ENCODE measurements around the gene GRPEL1. TPM values are rescaled to one million over a fixed set of nuclear protein-coding genes. Genes with fewer than 3 reads are reported as not detected.

GRPEL1 gene
- total RNA-seq, 2 experiments from 2014 or later, result 34.8 to 35.4 TPM

- Mint-ChIP-seq H3K27ac (no peak overlapping the region), H3K4me1 (peaks cover 46% of the 10 kb centered on the region), H3K27me3 (no peaks in the 10 kb centered on the region), H3K9me3 (no peaks in the 10 kb centered on the region), H3K4me3 (no peak overlapping the region), H3K36me3 (ENCODE audit: low read depth) (peaks cover 8% of the 10 kb centered on the region)
- DNase-seq, result no peak
- POLR2A ChIA-PET, result no interaction called here
- CTCF ChIA-PET, result interaction anchor here (3.8 kb wide), 1 partner anchor 18 kb away, joined by 15 read pairs; the partner anchor contains the start of gene GRPEL1
These were observed 19.2 kb downstream of the GRPEL1 start for GRCh38 chr4:7048642-7049041.

- Mint-ChIP-seq H3K9me3 (no peaks in the 10 kb centered on the region), H3K4me1 (peaks cover 41% of the 10 kb centered on the region), H3K4me3 (no peak overlapping the region), H3K27me3 (peaks cover under 1% of the 10 kb centered on the region), H3K27ac (peak overlapping the region; percentile 57), H3K36me3 (ENCODE audit: low read depth) (peaks cover 8% of the 10 kb centered on the region)
- no peak for DNase-seq
- ChIA-PET CTCF (interaction anchor here (1.0 to 9.0 kb wide), 4 partner anchors 9 to 19 kb away, joined by 3 to 128 read pairs (median 6); partner anchors contain the start of gene GRPEL1), POLR2A (no interaction called here)
These were observed 20.9 kb downstream of the GRPEL1 start for GRCh38 chr4:7046971-7047370.

- H3K4me1 Mint-ChIP-seq, result peaks cover 46% of the 10 kb centered on the region
- ChIA-PET POLR2A (no interaction called here), CTCF (interaction anchor here (1.0 to 9.0 kb wide), 6 partner anchors 7 to 33 kb away, joined by 3 to 128 read pairs (median 4); partner anchors contain the start of gene GRPEL1)
- H3K9me3 Mint-ChIP-seq, result no peaks in the 10 kb centered on the region
- no peak overlapping the region for H3K27ac Mint-ChIP-seq
- no peak for DNase-seq
- H3K36me3 Mint-ChIP-seq (ENCODE audit: low read depth), result peaks cover 8% of the 10 kb centered on the region
- H3K4me3 Mint-ChIP-seq, result peak overlapping the region; percentile 90
- H3K27me3 Mint-ChIP-seq, result peaks cover 6% of the 10 kb centered on the region
These were observed 21.6 kb downstream of the GRPEL1 start for GRCh38 chr4:7045961-7046921.

GRCh38 chr4:7045553-7045952, 22.3 kb downstream of the GRPEL1 start:
- CTCF ChIA-PET, result interaction anchor here (1.0 to 9.0 kb wide), 5 partner anchors 8 to 33 kb away, joined by 4 to 128 read pairs (median 5); partner anchors contain the start of gene GRPEL1
- Mint-ChIP-seq H3K4me3 (peak overlapping the region; percentile 90), H3K27ac (no peak overlapping the region)

GRCh38 chr4:7044137-7044930, 23.5 kb downstream of the GRPEL1 start:
- H3K36me3 Mint-ChIP-seq (ENCODE audit: low read depth), result peaks cover 8% of the 10 kb centered on the region
- no peaks in the 10 kb centered on the region for H3K9me3 Mint-ChIP-seq
- ChIA-PET CTCF (interaction anchor here (0.6 to 9.0 kb wide), 12 partner anchors 9 to 335 kb away, joined by 3 to 128 read pairs (median 5); partner anchors contain the start of genes GRPEL1 and MRFAP1L1), POLR2A (no interaction called here)
- H3K27me3 Mint-ChIP-seq, result peaks cover 6% of the 10 kb centered on the region
- peak overlapping the region; percentile 90 for H3K4me3 Mint-ChIP-seq
- H3K27ac Mint-ChIP-seq, result peak overlapping the region; percentile 86
- peaks cover 46% of the 10 kb centered on the region for H3K4me1 Mint-ChIP-seq
- DNase-seq, result no peak

More at GRCh38 chr4:7045553-7045952, 22.3 kb downstream of the GRPEL1 start:
- no peaks in the 10 kb centered on the region for H3K9me3 Mint-ChIP-seq
- peaks cover 6% of the 10 kb centered on the region for H3K27me3 Mint-ChIP-seq
- POLR2A ChIA-PET, result no interaction called here
- DNase-seq, result no peak
- peaks cover 46% of the 10 kb centered on the region for H3K4me1 Mint-ChIP-seq
- peaks cover 8% of the 10 kb centered on the region for H3K36me3 Mint-ChIP-seq (ENCODE audit: low read depth)

GRCh38 chr4:7043284-7044136, 24.4 kb downstream of the GRPEL1 start, which contains the start of gene TADA2B:
Gene TADA2B, plus strand, starts transcription at chr4:7043372. Its CDS starts 208 bp downstream, at chr4:7043580.
- H3K27me3 Mint-ChIP-seq, result peaks cover 6% of the 10 kb centered on the region
- POLR2A ChIA-PET, result interaction anchor here (0.7 to 1.5 kb wide), 3 partner anchors 20 to 57 kb away, joined by 3 to 5 read pairs (median 4); no protein-coding TSS in a partner anchor
- H3K27ac Mint-ChIP-seq, result peak within 1 kb of the TSS; percentile 87
- peaks cover 43% of the 10 kb centered on the region for H3K4me1 Mint-ChIP-seq
- H3K36me3 Mint-ChIP-seq (ENCODE audit: low read depth), result peaks cover 8% of the 10 kb centered on the region
- no peaks in the 10 kb centered on the region for H3K9me3 Mint-ChIP-seq
- peak; percentile 63 for DNase-seq
- H3K4me3 Mint-ChIP-seq, result peak within 1 kb of the TSS; percentile 90
- CTCF ChIA-PET, result interaction anchor here (0.7 to 9.0 kb wide), 30 partner anchors 9 to 718 kb away, joined by 3 to 128 read pairs (median 5); partner anchors contain the start of genes GRPEL1 and MRFAP1L1

- Mint-ChIP-seq H3K36me3 (ENCODE audit: low read depth) (peaks cover 8% of the 10 kb centered on the region), H3K4me1 (peaks cover 43% of the 10 kb centered on the region), H3K27ac (peak overlapping the region; percentile 87), H3K9me3 (no peaks in the 10 kb centered on the region), H3K27me3 (peaks cover 6% of the 10 kb centered on the region), H3K4me3 (peak overlapping the region; percentile 88)
- POLR2A ChIA-PET, result interaction anchor here (0.7 to 1.5 kb wide), 3 partner anchors 21 to 56 kb away, joined by 3 to 5 read pairs (median 4); no protein-coding TSS in a partner anchor
- CTCF ChIA-PET, result interaction anchor here (0.5 to 9.0 kb wide), 35 partner anchors 8 to 719 kb away, joined by 3 to 128 read pairs (median 5); partner anchors contain the start of genes GRPEL1 and MRFAP1L1
- peak; percentile 92 for DNase-seq
These were observed 25.2 kb downstream of the GRPEL1 start for GRCh38 chr4:7042503-7043283.

- ChIA-PET CTCF (interaction anchor here (0.6 to 9.0 kb wide), 17 partner anchors 11 to 367 kb away, joined by 3 to 128 read pairs (median 6); partner anchors contain the start of gene GRPEL1), POLR2A (no interaction called here)
- Mint-ChIP-seq H3K4me1 (peaks cover 37% of the 10 kb centered on the region), H3K36me3 (ENCODE audit: low read depth) (peaks cover 8% of the 10 kb centered on the region), H3K27ac (no peak overlapping the region), H3K27me3 (peaks cover 6% of the 10 kb centered on the region), H3K4me3 (peak overlapping the region; percentile 88), H3K9me3 (no peaks in the 10 kb centered on the region)
- DNase-seq, result no peak
These were observed 25.9 kb downstream of the GRPEL1 start for GRCh38 chr4:7041801-7042502.

- no peak overlapping the region for H3K27ac Mint-ChIP-seq
- CTCF ChIA-PET, result interaction anchor here (0.6 to 9.0 kb wide), 4 partner anchors 24 to 364 kb away, joined by 3 to 128 read pairs (median 6); partner anchors contain the start of gene GRPEL1
- no peaks in the 10 kb centered on the region for H3K9me3 Mint-ChIP-seq
- peaks cover 30% of the 10 kb centered on the region for H3K4me1 Mint-ChIP-seq
- H3K27me3 Mint-ChIP-seq, result peaks cover 6% of the 10 kb centered on the region
- DNase-seq, result no peak
- POLR2A ChIA-PET, result no interaction called here
- H3K36me3 Mint-ChIP-seq (ENCODE audit: low read depth), result peaks cover 3% of the 10 kb centered on the region
- peak overlapping the region; percentile 88 for H3K4me3 Mint-ChIP-seq
These were observed 26.6 kb downstream of the GRPEL1 start for GRCh38 chr4:7041246-7041645.

GRCh38 chr4:7040765-7041164, 27.1 kb downstream of the GRPEL1 start:
- Mint-ChIP-seq H3K4me3 (peak overlapping the region; percentile 25), H3K27ac (no peak overlapping the region), H3K36me3 (ENCODE audit: low read depth) (peaks cover 3% of the 10 kb centered on the region), H3K9me3 (no peaks in the 10 kb centered on the region), H3K4me1 (peaks cover 27% of the 10 kb centered on the region), H3K27me3 (peaks cover 6% of the 10 kb centered on the region)
- no peak for DNase-seq
- POLR2A ChIA-PET, result no interaction called here
- CTCF ChIA-PET, result interaction anchor here (1.6 to 9.0 kb wide), 3 partner anchors 25 to 168 kb away, joined by 4 to 128 read pairs (median 7); partner anchors contain the start of gene GRPEL1

Data from activated CD4-positive, alpha-beta T cell treated with anti-CD3 and anti-CD28 coated beads, Interleukin-2, amount 10 ng/mL, durations not matched to agents 7 days and 5 days (primary cell).